GM12878 (cell line): Measurements from ENCODE around the gene CCL4. TPM values are rescaled to one million over a fixed set of nuclear protein-coding genes. Genes with fewer than 3 reads are reported as not detected.
A peak's percentile ranks its signal among the peaks of the same experiment; 100 is the strongest.
"Not testable (repeated sequence)": the region's sequence is repeated elsewhere in the genome, so short reads cannot be mapped to it uniquely, and the experiment has no call there.

Experiments
- ATAC-seq: fragments of 200-7000 bp; cut with Tn5 transposase; 3 replicates; pipeline ENCODE4 v1.9.1; 2020; ENCODE audit warnings: mild to moderate bottlenecking, moderate library complexity
- BruUV-seq: library from RNA; stranded (reverse); fragments of 400-500 nt; replicated peaks from 2 replicates; lab custom pipeline; 2021; lab: Mats Ljungman, UMichigan
- CTCF ChIA-PET: fragments of 300-600 bp; sonication (Branson Sonifier 250); formaldehyde crosslinking; extraction: SDS; loops from one replicate; lab custom pipeline; 2021; ENCODE audit warnings: inconsistent platforms; lab: Yijun Ruan, JAX
- POLR2A ChIA-PET: fragments of 350-600 bp; formaldehyde crosslinking; extraction: SDS; loops from one replicate; lab custom pipeline; 2021; ENCODE audit warnings: inconsistent platforms; lab: Charles Lee
- RAD21 ChIA-PET: fragments of 300-600 bp; sonication (Branson Sonifier 250); formaldehyde crosslinking; loops from one replicate; lab custom pipeline; 2023; ENCODE audit warnings: antibody characterized with exemption; ENCODE audit not compliant: unreplicated experiment; lab: Charles Lee
- SMC1A ChIA-PET: fragments of 300-600 bp; sonication (Branson Sonifier 250); formaldehyde crosslinking; loops from one replicate; lab custom pipeline; 2023; ENCODE audit not compliant: unreplicated experiment, uncharacterized antibody; lab: Charles Lee
- DNase-seq: peaks from one replicate; pipeline ENCODE4 v3.0.0-alpha.2; 2011; ENCODE audit warnings: low read depth, low spot score
- FAIRE-seq: peaks from 3 replicates; lab custom pipeline; 2011; peaks lifted over from hg19 to GRCh38; lab: Jason Lieb, UNC
- H2AFZ ChIP-seq: 2 replicates; pipeline ENCODE4 v1.6.0; 2011; ENCODE audit warnings: low read depth, low read length, control low read depth; ENCODE audit not compliant: control insufficient read depth
- H3K27ac ChIP-seq: 2 replicates; pipeline ENCODE4 v1.5.1; 2011; ENCODE audit warnings: control low read depth; ENCODE audit not compliant: control insufficient read depth, insufficient read depth
- H3K27me3 ChIP-seq, 2 experiments: replicated peaks in 1 of 2; 2 replicates each; pipeline versions ENCODE4 v1.6.0 to v1.6.1; 2011; ENCODE audit warnings: low read length in 1 of 2; ENCODE audit not compliant: control insufficient read depth in 2 of 2, insufficient read depth in 2 of 2
- H3K36me3 ChIP-seq, 2 experiments: 2 replicates each; pipeline ENCODE4 v1.5.1; 2011; ENCODE audit warnings: low read length in 1 of 2; ENCODE audit not compliant: control insufficient read depth in 2 of 2, insufficient read depth in 2 of 2
- H3K4me1 ChIP-seq: 2 replicates; pipeline ENCODE4 v1.6.1; 2011; ENCODE audit warnings: mild to moderate bottlenecking, low read length, moderate library complexity, mixed read lengths; ENCODE audit not compliant: control insufficient read depth, insufficient read depth
- H3K4me2 ChIP-seq: 2 replicates; pipeline ENCODE4 v1.6.0; 2011; ENCODE audit warnings: control low read depth; ENCODE audit not compliant: control insufficient read depth, insufficient read depth
- H3K4me3 ChIP-seq: fragments of 200-600 bp; sonication (generic); 2 replicates; pipeline ENCODE4 v1.5.1; 2016
- H3K79me2 ChIP-seq: 2 replicates; pipeline ENCODE4 v1.6.0; 2011; ENCODE audit warnings: low read length; ENCODE audit not compliant: control insufficient read depth, insufficient read depth
- H3K9ac ChIP-seq: 2 replicates; pipeline ENCODE4 v1.8.0; 2011; ENCODE audit warnings: low read length, control low read depth, mixed read lengths; ENCODE audit not compliant: control insufficient read depth, insufficient read depth
- H3K9me3 ChIP-seq: replicated peaks from 3 replicates; pipeline ENCODE4 v1.5.1; 2011; ENCODE audit warnings: mild to moderate bottlenecking, low read length; ENCODE audit not compliant: control insufficient read depth, insufficient read depth
- H4K20me1 ChIP-seq: 2 replicates; pipeline ENCODE4 v1.6.0; 2011; ENCODE audit not compliant: control insufficient read depth, insufficient read depth
- BACH1 ChIP-seq: fragments of 450-650 bp; IDR thresholded peaks from 2 replicates; pipeline ENCODE4 v1.6.1; 2017; ENCODE audit warnings: mild to moderate bottlenecking, borderline replicate concordance
- MTA3 ChIP-seq: IDR thresholded peaks from 2 replicates; pipeline ENCODE4 v1.6.1; 2012; ENCODE audit warnings: low read length, inconsistent platforms, borderline replicate concordance
- POLR2A ChIP-seq: IDR thresholded peaks from 2 replicates; pipeline ENCODE4 v1.6.1; 2011; ENCODE audit warnings: low read depth, mild to moderate bottlenecking, low read length
- POLR2AphosphoS5 ChIP-seq: IDR thresholded peaks from 2 replicates; pipeline ENCODE4 v1.6.1; 2011; ENCODE audit warnings: mild to moderate bottlenecking, low read length, inconsistent platforms
- PRDM15 ChIP-seq: fragments of 450-650 bp; formaldehyde crosslinking; IDR thresholded peaks from 2 replicates; pipeline ENCODE4 v1.4.0; 2020; ENCODE audit warnings: mild to moderate bottlenecking, moderate library complexity
- ZBTB11 ChIP-seq: fragments of 450-650 bp; formaldehyde crosslinking; IDR thresholded peaks from 2 replicates; pipeline ENCODE4 v1.5.0; 2022; ENCODE audit warnings: mild to moderate bottlenecking, missing genetic modification characterization
- WGBS: methylation state at CpG from one replicate; pipeline ENCODE4 v1.1.6; 2016; ENCODE audit warnings: low lambda C conversion rate; ENCODE audit not compliant: insufficient replicate concordance, insufficient coverage; ENCODE audit errors: missing lambda C conversion rate; 5-methylcytosine and 5-hydroxymethylcytosine counted together
- in situ Hi-C: fragments of 300-500 bp; cut with MboI; formaldehyde crosslinking; loops from 9 replicates; pipeline ENCODE4 v1.14.3; 2018; ENCODE audit warnings: mixed read lengths
- intact Hi-C: fragments of 100-400 bp; cut with micrococcal nuclease; formaldehyde crosslinking; loops from one replicate; pipeline ENCODE4 v1.14.2; 2022; ENCODE audit not compliant: unreplicated experiment
- polyA plus RNA-seq, 11 experiments: library from polyadenylated mRNA; depleted of rRNA in 4 of 11; unstranded in 6 of 11; stranded (reverse) in 5 of 11; fragments of >200 nt; fragmentation: Nextera tagmentation in 4 of 11; fragmentation: Illumina TruSeq in 1 of 11; extraction: Ambion mirVana in 4 of 11; extraction: Trizol in 1 of 11; gene quantifications; 1 replicate in 1 of 11; 2 replicates in 10 of 11; pipeline versions ENCODE4 v1.2.1 to v1.2.3, GENCODE V29; 2011 to 2016; ENCODE audit warnings: inconsistent platforms in 2 of 11, missing spikeins in 2 of 11, low read depth in 1 of 11
- total RNA-seq, 4 experiments: library from RNA; depleted of rRNA in 3 of 4; stranded (reverse); fragments of >200 nt in 3 of 4; fragmentation: Illumina TruSeq in 1 of 4; extraction: Trizol in 1 of 4; gene quantifications; 2 replicates each; pipeline versions ENCODE4 v1.2.1 to v1.2.3, GENCODE V29; 2013 to 2021

Gene CCL4
- total and polyA plus RNA-seq, 10 of the 15 experiments (the other 5 are each of a cell fraction or from before 2014, with no cell fraction given) = 18.7 to 741 (median 79.4) TPM

- POLR2A ChIA-PET = interaction anchor here (1.3 to 1.7 kb wide), 2 partner anchors 15 to 107 kb away, joined by 3 to 7 read pairs; no protein-coding TSS in a partner anchor
- in situ Hi-C loops = loop anchor here (5.0 kb wide), 1 partner anchor 110 kb away; the partner anchor contains the start of genes CCL3L1 and CCL3L3
- H3K79me2 ChIP-seq, H3K36me3 ChIP-seq, H3K9ac ChIP-seq, FAIRE-seq, H4K20me1 ChIP-seq, H2AFZ ChIP-seq, H3K27me3 ChIP-seq, H3K4me3 ChIP-seq, DNase-seq, BruUV-seq, H3K4me2 ChIP-seq, H3K27ac ChIP-seq, intact Hi-C loops, H3K9me3 ChIP-seq, ATAC-seq: not testable (repeated sequence)
- peaks cover 49% of the 10 kb centered on the region for H3K4me1 ChIP-seq
- CTCF ChIA-PET = interaction anchor here (1.1 to 2.8 kb wide), 4 partner anchors 14 to 112 kb away, joined by 3 to 27 read pairs (median 8); no protein-coding TSS in a partner anchor
- RAD21 ChIA-PET = interaction anchor here (1.3 to 7.9 kb wide), 3 partner anchors 12 to 60 kb away, joined by 3 to 75 read pairs (median 6); no protein-coding TSS in a partner anchor
- SMC1A ChIA-PET = interaction anchor here (0.6 to 2.5 kb wide), 7 partner anchors 14 to 118 kb away, joined by 3 to 22 read pairs (median 5); no protein-coding TSS in a partner anchor
- TF ChIP-seq MTA3 (peak; percentile 66; the same call in 1 of the 2 replicates), POLR2AphosphoS5 (peak; percentile 23; the same call in 1 of the 2 replicates)
- WGBS = 100% methylated on average over 1 of the region's 3 CpGs
Observed at GRCh38 chr17:36087471-36087870, 16.2 kb upstream of the CCL4 start.

DNA sequence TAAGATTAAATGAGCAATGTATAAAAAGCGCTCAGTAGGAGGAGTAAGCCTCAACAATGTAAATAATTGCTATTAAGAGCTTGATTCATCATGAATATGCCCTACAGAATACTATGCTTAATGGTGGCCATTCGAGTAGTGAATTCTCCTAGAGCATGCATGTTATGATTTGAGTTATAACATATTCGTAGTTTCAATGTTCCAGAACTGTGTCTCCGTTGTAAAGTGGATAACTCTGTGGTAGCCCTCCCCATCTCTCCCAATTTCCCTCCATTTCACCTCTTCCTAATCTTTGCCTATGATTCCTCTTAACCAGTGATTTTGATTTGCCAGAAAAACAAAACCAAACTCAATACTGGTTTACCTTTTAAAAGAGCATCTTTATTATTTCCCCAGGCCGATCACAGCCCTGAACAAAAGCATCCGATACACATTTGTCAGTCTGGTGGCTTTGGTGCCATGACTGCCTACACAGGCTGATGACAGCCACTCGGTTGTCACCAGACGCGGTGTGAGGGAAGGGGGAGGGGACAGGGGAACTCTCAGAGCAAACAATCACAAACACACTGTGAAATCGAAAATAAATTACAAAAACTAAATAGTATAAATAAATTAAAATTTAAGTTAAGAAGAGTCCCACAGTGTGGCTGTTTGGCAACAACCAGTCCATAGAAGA, 15.6 kb upstream of the CCL4 start:
- POLR2A ChIA-PET = interaction anchor here (0.9 to 2.6 kb wide), 6 partner anchors 15 to 107 kb away, joined by 3 to 14 read pairs (median 4); no protein-coding TSS in a partner anchor
- BruUV-seq, intact Hi-C loops, FAIRE-seq, H3K79me2 ChIP-seq, H3K27ac ChIP-seq, H4K20me1 ChIP-seq, H3K27me3 ChIP-seq, H2AFZ ChIP-seq, H3K9me3 ChIP-seq, H3K9ac ChIP-seq, ATAC-seq, H3K4me3 ChIP-seq, H3K4me2 ChIP-seq, DNase-seq, H3K36me3 ChIP-seq: not testable (repeated sequence)
- 97% methylated on average over 9 of the region's 10 CpGs for WGBS
- RAD21 ChIA-PET = interaction anchor here (0.8 to 7.9 kb wide), 9 partner anchors 15 to 139 kb away, joined by 3 to 83 read pairs (median 17); no protein-coding TSS in a partner anchor
- in situ Hi-C loops = loop anchor here (5.0 kb wide), 1 partner anchor 109 kb away; the partner anchor contains the start of genes CCL3L1 and CCL3L3
- CTCF ChIA-PET = interaction anchor here (1.2 to 4.8 kb wide), 7 partner anchors 15 to 112 kb away, joined by 3 to 61 read pairs (median 13); no protein-coding TSS in a partner anchor
- SMC1A ChIA-PET = interaction anchor here (0.8 to 4.7 kb wide), 15 partner anchors 9 to 118 kb away, joined by 3 to 66 read pairs (median 11); partner anchors contain the start of genes CCL3L1, CCL3L3 and CCL4
- H3K4me1 ChIP-seq = peaks cover 47% of the 10 kb centered on the region
- TF ChIP-seq ZBTB11 (CRISPR knock-in tag) (peak; percentile 60), POLR2A (peak; percentile 54; the same call in 1 of the 2 replicates), BACH1 (peak; percentile 92), PRDM15 (CRISPR knock-in tag) (peak; percentile 78), MTA3 (peak; percentile 68; the same call in 1 of the 2 replicates)
